ENCODE measurements around the gene MBNL2. TPM values are rescaled to one million over a fixed set of nuclear protein-coding genes. Genes with fewer than 3 reads are reported as not detected.

The MBNL2 gene
- total and polyA plus RNA-seq, 2 donors from 2014 or later, result 18.8 to 70.5 TPM

DNA sequence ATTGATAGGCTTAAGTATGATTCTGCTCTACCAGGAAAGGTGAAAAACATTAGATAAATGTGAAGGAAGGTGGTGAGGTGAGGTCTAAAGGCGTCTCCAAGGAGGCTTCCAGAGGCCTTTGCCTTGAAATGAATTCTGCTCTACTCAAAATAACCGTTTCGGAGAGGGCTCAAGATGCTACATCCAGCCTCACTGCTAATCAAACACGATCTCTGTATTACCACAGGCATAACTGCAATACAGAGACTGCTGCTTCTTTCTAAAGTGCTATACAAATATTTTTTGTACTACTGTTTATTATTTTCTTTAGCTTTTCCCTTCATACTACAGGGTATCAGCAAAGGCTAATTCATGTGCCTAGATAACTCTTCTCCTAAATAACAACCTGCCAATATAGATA lies 16.8 kb downstream of the MBNL2 start:
- FAIRE-seq, result no peak
- peaks cover 0 to 57% (median 36%) of the 10 kb centered on the region in 3 donors for H3K4me1 ChIP-seq (ENCODE audit: control insufficient read depth in 2 of 3, insufficient read depth in 2 of 3, low read depth in 1 of 3, low read length in 3 of 3)
- TF ChIP-seq, protein P1, sequence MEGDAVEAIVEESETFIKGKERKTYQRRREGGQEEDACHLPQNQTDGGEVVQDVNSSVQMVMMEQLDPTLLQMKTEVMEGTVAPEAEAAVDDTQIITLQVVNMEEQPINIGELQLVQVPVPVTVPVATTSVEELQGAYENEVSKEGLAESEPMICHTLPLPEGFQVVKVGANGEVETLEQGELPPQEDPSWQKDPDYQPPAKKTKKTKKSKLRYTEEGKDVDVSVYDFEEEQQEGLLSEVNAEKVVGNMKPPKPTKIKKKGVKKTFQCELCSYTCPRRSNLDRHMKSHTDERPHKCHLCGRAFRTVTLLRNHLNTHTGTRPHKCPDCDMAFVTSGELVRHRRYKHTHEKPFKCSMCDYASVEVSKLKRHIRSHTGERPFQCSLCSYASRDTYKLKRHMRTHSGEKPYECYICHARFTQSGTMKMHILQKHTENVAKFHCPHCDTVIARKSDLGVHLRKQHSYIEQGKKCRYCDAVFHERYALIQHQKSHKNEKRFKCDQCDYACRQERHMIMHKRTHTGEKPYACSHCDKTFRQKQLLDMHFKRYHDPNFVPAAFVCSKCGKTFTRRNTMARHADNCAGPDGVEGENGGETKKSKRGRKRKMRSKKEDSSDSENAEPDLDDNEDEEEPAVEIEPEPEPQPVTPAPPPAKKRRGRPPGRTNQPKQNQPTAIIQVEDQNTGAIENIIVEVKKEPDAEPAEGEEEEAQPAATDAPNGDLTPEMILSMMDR (IDR thresholded peaks at IDR 0.05; ENCODE audit: borderline replicate concordance, extremely low read depth, insufficient read depth), result no peak
- H3K27me3 ChIP-seq (ENCODE audit: control insufficient read depth, insufficient read depth, low read length), result no peaks in the 10 kb centered on the region
- no peak for DNase-seq
- H3K9ac ChIP-seq (ENCODE audit: low read length in 3 of 3), result no peak overlapping the region
- H3K27ac ChIP-seq (ENCODE audit: low read depth in 2 of 2, low read length in 2 of 2), result no peak overlapping the region
- no peak overlapping the region for H3K4me3 ChIP-seq (ENCODE audit: low read length in 3 of 3)
- H3K9me3 ChIP-seq (ENCODE audit: control insufficient read depth in 2 of 3, insufficient read depth in 1 of 3, low read length in 3 of 3), result no peaks in the 10 kb centered on the region
- intact Hi-C loops (cut with DNase I), result no loop called here
- peaks cover 0 to 3% (median 0%) of the 10 kb centered on the region in 3 donors for H3K36me3 ChIP-seq (ENCODE audit: control insufficient read depth in 2 of 3, insufficient read depth in 3 of 3, low read length in 3 of 3)

DNA sequence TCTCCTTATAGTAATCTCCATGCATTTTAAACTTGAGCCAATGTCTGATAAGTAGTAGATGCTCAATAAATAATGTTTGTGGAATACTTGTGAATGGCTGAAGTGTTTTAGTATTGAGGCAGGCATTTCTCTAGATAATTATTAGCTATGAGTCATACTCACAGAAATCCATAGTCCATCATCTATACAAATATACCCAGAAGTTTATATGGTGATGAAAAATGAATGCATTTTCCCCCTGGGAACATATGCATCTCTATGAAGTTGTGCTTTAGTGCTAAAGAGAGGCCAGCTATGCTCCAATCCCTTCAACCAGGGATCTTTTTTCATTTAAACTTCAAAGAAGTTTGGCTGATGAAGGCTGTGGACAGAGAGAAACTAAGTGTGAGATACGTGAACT lies 17.2 kb downstream of the MBNL2 start:
- DNase-seq, result no peak
- Histone ChIP-seq H3K4me3 (ENCODE audit: low read length in 3 of 3) (no peak overlapping the region), H3K27me3 (ENCODE audit: control insufficient read depth, insufficient read depth, low read length) (no peaks in the 10 kb centered on the region), H3K9me3 (ENCODE audit: control insufficient read depth in 2 of 3, insufficient read depth in 1 of 3, low read length in 3 of 3) (no peaks in the 10 kb centered on the region), H3K4me1 (ENCODE audit: control insufficient read depth in 2 of 3, insufficient read depth in 2 of 3, low read depth in 1 of 3, low read length in 3 of 3) (peaks cover under 1 to 57% (median 36%) of the 10 kb centered on the region in 3 donors), H3K36me3 (ENCODE audit: control insufficient read depth in 2 of 3, insufficient read depth in 3 of 3, low read length in 3 of 3) (peaks cover 0 to 3% (median 0%) of the 10 kb centered on the region in 3 donors), H3K27ac (ENCODE audit: low read depth in 2 of 2, low read length in 2 of 2) (no peak overlapping the region), H3K9ac (ENCODE audit: low read length in 3 of 3) (no peak overlapping the region)
- intact Hi-C loops (cut with DNase I), result no loop called here
- TF ChIP-seq, protein P1 (IDR thresholded peaks at IDR 0.05; ENCODE audit: borderline replicate concordance, extremely low read depth, insufficient read depth), result no peak
- no peak for FAIRE-seq

DNA sequence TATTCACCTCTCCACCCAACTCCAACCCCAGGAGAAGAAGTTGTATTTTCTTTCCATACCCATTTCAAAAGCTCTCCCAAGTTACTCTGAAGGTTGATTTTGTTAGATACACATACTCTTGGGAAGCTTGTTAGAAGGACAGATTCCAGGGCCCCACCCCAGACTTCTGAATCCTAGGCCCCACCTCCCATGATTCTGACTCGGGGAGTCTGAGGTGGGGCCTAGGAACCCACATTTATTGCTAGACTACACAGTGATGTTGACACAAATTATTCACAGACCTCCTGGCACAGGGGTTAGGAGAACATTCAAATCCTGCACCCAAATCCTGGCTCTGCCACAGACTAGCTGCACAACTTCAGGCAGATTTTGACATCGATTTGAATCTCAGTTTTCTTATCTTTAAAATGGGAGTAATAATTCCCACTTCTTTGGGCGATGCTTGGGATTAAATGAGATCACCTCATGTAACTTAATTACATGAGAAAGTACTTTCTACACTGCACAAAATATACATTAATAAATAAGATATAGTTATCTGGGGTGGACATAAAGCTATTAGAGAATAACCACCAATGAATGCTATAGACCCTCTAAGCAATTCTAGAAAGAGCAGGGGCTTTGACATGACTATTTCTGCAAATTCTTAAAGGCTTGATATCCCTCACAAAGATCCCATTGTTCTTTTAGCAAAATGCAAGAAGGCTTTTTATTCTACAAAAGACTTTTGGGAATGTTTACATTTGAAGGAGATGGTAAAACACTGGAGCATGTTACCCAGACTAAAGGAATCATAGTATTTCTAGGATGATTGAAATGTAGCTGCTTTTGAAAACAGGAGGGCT lies 18.0 kb downstream of the MBNL2 start:
- peak overlapping the region; percentile 20 to 49 for H3K27ac ChIP-seq (ENCODE audit: low read depth in 2 of 2, low read length in 2 of 2)
- no peaks in the 10 kb centered on the region for H3K9me3 ChIP-seq (ENCODE audit: control insufficient read depth in 2 of 3, insufficient read depth in 1 of 3, low read length in 3 of 3)
- no peaks in the 10 kb centered on the region for H3K36me3 ChIP-seq (ENCODE audit: control insufficient read depth in 2 of 3, insufficient read depth in 3 of 3, low read length in 3 of 3)
- intact Hi-C loops (cut with DNase I), result no loop called here
- H3K27me3 ChIP-seq (ENCODE audit: control insufficient read depth, insufficient read depth, low read length), result no peaks in the 10 kb centered on the region
- no peak for DNase-seq
- peak overlapping the region in 1 of 3 donors; percentile 8 for H3K9ac ChIP-seq (ENCODE audit: low read length in 3 of 3)
- TF ChIP-seq, protein P1 (IDR thresholded peaks at IDR 0.05; ENCODE audit: borderline replicate concordance, extremely low read depth, insufficient read depth), result no peak
- peaks cover 3 to 58% (median 33%) of the 10 kb centered on the region in 3 donors for H3K4me1 ChIP-seq (ENCODE audit: control insufficient read depth in 2 of 3, insufficient read depth in 2 of 3, low read depth in 1 of 3, low read length in 3 of 3)
- FAIRE-seq, result no peak
- H3K4me3 ChIP-seq (ENCODE audit: low read length in 3 of 3), result no peak overlapping the region

Measured in kidney (tissue), 14 donors.